Activated T-helper 2 cell treated with anti-CD3 and anti-CD28 coated beads, Interferon-gamma antibody, Interleukin-2, Interleukin-4, amounts not matched to agents 10 μg/mL and 5 μg/mL and 100 μg/mL, durations not matched to agents 14 hours and 24 hours and 36 hours (primary cell): ENCODE data around the gene METTL5. TPM values are rescaled to one million over a fixed set of nuclear protein-coding genes. Genes with fewer than 3 reads are reported as not detected.
"Not testable (repeated sequence)": the region's sequence is repeated elsewhere in the genome, so short reads cannot be mapped to it uniquely, and the experiment has no call there.

Source experiments
- DNase-seq: peaks from one replicate; pipeline ENCODE4 v3.0.0; 2021; ENCODE audit warnings: low spot score
- H3K27ac Mint-ChIP-seq: one replicate; pipeline ENCODE4 v1.8.0; 2021; ENCODE audit warnings: mixed read lengths
- H3K27me3 Mint-ChIP-seq: one replicate; pipeline ENCODE4 v1.8.0; 2021; ENCODE audit warnings: low read depth, mixed read lengths
- H3K36me3 Mint-ChIP-seq: one replicate; pipeline ENCODE4 v1.8.0; 2021; ENCODE audit warnings: low read depth, mixed read lengths
- H3K4me1 Mint-ChIP-seq: one replicate; pipeline ENCODE4 v1.8.0; 2021; ENCODE audit warnings: low read depth, mixed read lengths
- H3K4me3 Mint-ChIP-seq: one replicate; pipeline ENCODE4 v1.8.0; 2021; ENCODE audit warnings: low read depth, mild to moderate bottlenecking, moderate library complexity, mixed read lengths
- H3K9me3 Mint-ChIP-seq: one replicate; pipeline ENCODE4 v1.8.0; 2021; ENCODE audit warnings: mixed read lengths
- intact Hi-C: fragments of 100-400 bp; cut with micrococcal nuclease; formaldehyde crosslinking; loops from one replicate; pipeline ENCODE4 v1.15.1; 2023
- total RNA-seq: library from RNA; stranded (reverse); gene quantifications from 2 replicates; pipeline ENCODE4 v1.2.3, GENCODE V29; 2022

Gene METTL5
- total RNA-seq, 1 donor from 2014 or later: 95.2 TPM

- Mint-ChIP-seq H3K27ac (no peak overlapping the region), H3K9me3 (peaks cover 6% of the 10 kb centered on the region), H3K4me3 (no peak overlapping the region), H3K36me3 (peaks cover 23% of the 10 kb centered on the region), H3K27me3 (no peaks in the 10 kb centered on the region), H3K4me1 (peaks cover 6% of the 10 kb centered on the region)
- intact Hi-C loops: no loop called here
- DNase-seq: no peak
Measured at GRCh38 chr2:169849710-169850109, 25.0 kb upstream of the METTL5 start.

- H3K9me3 Mint-ChIP-seq, DNase-seq, H3K4me3 Mint-ChIP-seq, H3K27me3 Mint-ChIP-seq, intact Hi-C loops, H3K4me1 Mint-ChIP-seq, H3K27ac Mint-ChIP-seq: not testable (repeated sequence)
- H3K36me3 Mint-ChIP-seq: peaks cover 23% of the 10 kb centered on the region
Measured at GRCh38 chr2:169848959-169849693, 24.4 kb upstream of the METTL5 start.

- Mint-ChIP-seq H3K36me3 (peaks cover 23% of the 10 kb centered on the region), H3K4me3 (no peak overlapping the region), H3K4me1 (peaks cover 6% of the 10 kb centered on the region), H3K27ac (no peak overlapping the region), H3K9me3 (peaks cover 6% of the 10 kb centered on the region), H3K27me3 (no peaks in the 10 kb centered on the region)
- DNase-seq: no peak
- intact Hi-C loops: no loop called here
Measured at GRCh38 chr2:169845016-169845415, 20.3 kb upstream of the METTL5 start.

- H3K27ac Mint-ChIP-seq, intact Hi-C loops, DNase-seq, H3K4me1 Mint-ChIP-seq, H3K4me3 Mint-ChIP-seq, H3K27me3 Mint-ChIP-seq, H3K9me3 Mint-ChIP-seq: not testable (repeated sequence)
- peaks cover 10% of the 10 kb centered on the region for H3K36me3 Mint-ChIP-seq
Measured at GRCh38 chr2:169841625-169842024, 16.9 kb upstream of the METTL5 start.

GRCh38 chr2:169840747-169841142, 16.0 kb upstream of the METTL5 start:
- no peak for DNase-seq
- H3K27me3 Mint-ChIP-seq: no peaks in the 10 kb centered on the region
- intact Hi-C loops: no loop called here
- no peak overlapping the region for H3K27ac Mint-ChIP-seq
- H3K9me3 Mint-ChIP-seq: no peaks in the 10 kb centered on the region
- H3K36me3 Mint-ChIP-seq: peaks cover 10% of the 10 kb centered on the region
- no peaks in the 10 kb centered on the region for H3K4me1 Mint-ChIP-seq
- H3K4me3 Mint-ChIP-seq: no peak overlapping the region

- H3K4me1 Mint-ChIP-seq: no peaks in the 10 kb centered on the region
- H3K4me3 Mint-ChIP-seq: no peak overlapping the region
- no peaks in the 10 kb centered on the region for H3K9me3 Mint-ChIP-seq
- intact Hi-C loops: no loop called here
- peaks cover 10% of the 10 kb centered on the region for H3K36me3 Mint-ChIP-seq
- no peak for DNase-seq
- no peak overlapping the region for H3K27ac Mint-ChIP-seq
- no peaks in the 10 kb centered on the region for H3K27me3 Mint-ChIP-seq
Measured at GRCh38 chr2:169839954-169840746, 15.4 kb upstream of the METTL5 start.

GRCh38 chr2:169838743-169839489, 14.2 kb upstream of the METTL5 start:
- Mint-ChIP-seq H3K27ac (no peak overlapping the region), H3K4me3 (no peak overlapping the region), H3K36me3 (peaks cover 10% of the 10 kb centered on the region), H3K4me1 (peaks cover 1% of the 10 kb centered on the region), H3K27me3 (no peaks in the 10 kb centered on the region), H3K9me3 (no peaks in the 10 kb centered on the region)
- no peak for DNase-seq
- intact Hi-C loops: no loop called here

- peaks cover 8% of the 10 kb centered on the region for H3K4me1 Mint-ChIP-seq
- intact Hi-C loops: no loop called here
Measured at GRCh38 chr2:169834401-169834800, 9.7 kb upstream of the METTL5 start.

DNA sequence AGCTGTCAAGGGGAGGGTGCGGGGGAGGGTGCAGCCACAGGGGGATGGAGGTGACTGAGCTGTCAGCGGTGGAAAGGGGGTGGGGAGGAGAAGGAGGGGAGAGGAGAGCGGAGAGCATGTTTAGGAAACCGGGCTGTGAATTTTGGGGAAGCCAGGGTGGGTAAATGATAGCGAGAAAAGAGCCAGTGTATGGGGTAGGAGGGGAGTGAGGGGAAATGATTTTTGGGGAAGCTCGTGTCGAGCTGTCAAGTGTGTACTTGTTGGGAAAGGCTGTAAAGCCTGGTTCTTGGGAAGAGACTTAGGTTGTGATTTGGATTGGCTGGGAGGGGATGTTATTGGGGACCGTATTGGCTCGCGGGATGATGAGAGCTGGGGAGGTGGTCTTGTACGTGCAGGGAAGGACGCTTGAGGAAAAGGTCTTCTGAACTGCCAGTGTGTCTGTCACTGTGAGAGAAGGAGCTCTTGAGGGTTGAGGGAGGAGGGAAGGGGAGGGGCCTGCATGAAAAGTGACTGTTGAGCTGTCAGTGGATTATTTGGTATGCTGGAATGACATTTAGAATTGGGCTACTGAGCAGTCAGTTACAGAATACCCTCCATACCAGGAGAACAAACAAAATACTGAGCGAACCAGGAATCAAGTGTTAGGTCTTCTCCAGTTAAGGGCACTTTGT, 3.6 kb upstream of the METTL5 start:
- peak; percentile 39 for DNase-seq
- H3K27me3 Mint-ChIP-seq: no peaks in the 10 kb centered on the region
- H3K9me3 Mint-ChIP-seq: no peaks in the 10 kb centered on the region
- intact Hi-C loops: loop anchor here (5.0 to 10.0 kb wide), 2 partner anchors 256 to 1097 kb away; partner anchors contain the start of genes FASTKD1 and GORASP2
- H3K27ac Mint-ChIP-seq: peak overlapping the region; percentile 93
- H3K36me3 Mint-ChIP-seq: peaks cover 33% of the 10 kb centered on the region
- peaks cover 33% of the 10 kb centered on the region for H3K4me1 Mint-ChIP-seq
- peak overlapping the region; percentile 99 for H3K4me3 Mint-ChIP-seq

More at GRCh38 chr2:169834401-169834800, 9.7 kb upstream of the METTL5 start:
- DNase-seq: no peak
- Mint-ChIP-seq H3K9me3 (no peaks in the 10 kb centered on the region), H3K27me3 (no peaks in the 10 kb centered on the region), H3K36me3 (peaks cover 15% of the 10 kb centered on the region), H3K4me3 (no peak overlapping the region), H3K27ac (no peak overlapping the region)

DNA sequence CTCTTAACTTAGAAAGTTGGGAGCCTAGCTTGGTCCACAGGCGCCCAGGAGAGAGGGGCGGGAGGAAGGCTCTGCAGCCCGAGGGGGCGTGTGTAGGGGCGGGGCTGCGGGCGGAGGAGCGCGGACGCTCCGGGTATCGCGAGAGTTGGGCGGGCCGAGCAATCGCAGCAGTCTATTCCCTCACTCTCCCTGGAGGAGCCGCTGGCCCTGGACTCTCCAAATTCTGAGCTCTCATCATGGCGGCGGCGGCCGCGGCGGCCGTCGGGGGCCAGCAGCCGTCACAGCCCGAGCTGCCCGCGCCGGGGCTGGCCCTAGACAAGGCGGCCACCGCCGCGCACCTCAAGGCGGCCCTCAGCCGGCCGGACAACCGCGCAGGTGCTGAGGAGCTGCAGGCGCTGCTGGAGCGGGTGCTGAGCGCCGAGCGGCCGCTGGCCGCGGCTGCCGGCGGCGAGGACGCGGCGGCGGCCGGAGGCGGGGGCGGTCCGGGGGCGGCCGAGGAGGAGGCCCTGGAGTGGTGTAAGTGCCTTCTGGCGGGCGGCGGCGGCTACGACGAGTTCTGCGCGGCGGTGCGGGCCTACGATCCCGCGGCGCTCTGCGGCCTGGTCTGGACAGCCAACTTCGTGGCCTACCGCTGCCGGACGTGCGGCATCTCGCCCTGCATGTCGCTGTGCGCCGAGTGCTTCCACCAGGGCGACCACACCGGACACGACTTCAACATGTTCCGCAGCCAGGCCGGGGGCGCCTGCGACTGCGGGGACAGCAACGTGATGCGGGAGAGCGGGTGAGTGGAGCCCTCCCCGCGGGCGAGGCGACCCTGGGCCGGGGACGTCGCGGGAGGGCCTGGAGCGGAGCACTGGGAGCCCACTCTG, 2.8 kb upstream of the METTL5 start, which contains the start of gene UBR3:
TSS of gene UBR3 (plus strand) at position 183 of the 869 bp plus-strand sequence. CDS start at position 237, 54 bp downstream.
- intact Hi-C loops: loop anchor here (1.0 to 10.0 kb wide), 4 partner anchors 133 to 1097 kb away; partner anchors contain the start of genes BBS5, CFAP210, FASTKD1 and GORASP2
- H3K4me3 Mint-ChIP-seq: peak within 1 kb of the TSS; percentile 99
- H3K4me1 Mint-ChIP-seq: peaks cover 41% of the 10 kb centered on the region
- H3K9me3 Mint-ChIP-seq: no peaks in the 10 kb centered on the region
- no peaks in the 10 kb centered on the region for H3K27me3 Mint-ChIP-seq
- DNase-seq: peak; percentile 89
- H3K36me3 Mint-ChIP-seq: peaks cover 35% of the 10 kb centered on the region
- H3K27ac Mint-ChIP-seq: peak within 1 kb of the TSS; percentile 93

- peak overlapping the region; percentile 93 for H3K4me3 Mint-ChIP-seq
- H3K36me3 Mint-ChIP-seq: peaks cover 48% of the 10 kb centered on the region
- peak overlapping the region; percentile 79 for H3K27ac Mint-ChIP-seq
- peaks cover 48% of the 10 kb centered on the region for H3K4me1 Mint-ChIP-seq
- intact Hi-C loops: loop anchor here (1.0 to 10.0 kb wide), 4 partner anchors 25 to 1101 kb away; partner anchors contain the start of gene GORASP2
- H3K27me3 Mint-ChIP-seq: no peaks in the 10 kb centered on the region
- DNase-seq: no peak
- no peaks in the 10 kb centered on the region for H3K9me3 Mint-ChIP-seq
Measured at GRCh38 chr2:169823996-169824372, 721 bp downstream of the METTL5 start.
